NCI-H82 (cell line): ENCODE results near the gene MAGI2.
A peak's percentile ranks its signal among the peaks of the same experiment; 100 is the strongest.

Experiments used
- DNase-seq: peaks from one replicate; lab custom pipeline; 2025; lab: John Stamatoyannopoulos, UW

The MAGI2 gene

DNA sequence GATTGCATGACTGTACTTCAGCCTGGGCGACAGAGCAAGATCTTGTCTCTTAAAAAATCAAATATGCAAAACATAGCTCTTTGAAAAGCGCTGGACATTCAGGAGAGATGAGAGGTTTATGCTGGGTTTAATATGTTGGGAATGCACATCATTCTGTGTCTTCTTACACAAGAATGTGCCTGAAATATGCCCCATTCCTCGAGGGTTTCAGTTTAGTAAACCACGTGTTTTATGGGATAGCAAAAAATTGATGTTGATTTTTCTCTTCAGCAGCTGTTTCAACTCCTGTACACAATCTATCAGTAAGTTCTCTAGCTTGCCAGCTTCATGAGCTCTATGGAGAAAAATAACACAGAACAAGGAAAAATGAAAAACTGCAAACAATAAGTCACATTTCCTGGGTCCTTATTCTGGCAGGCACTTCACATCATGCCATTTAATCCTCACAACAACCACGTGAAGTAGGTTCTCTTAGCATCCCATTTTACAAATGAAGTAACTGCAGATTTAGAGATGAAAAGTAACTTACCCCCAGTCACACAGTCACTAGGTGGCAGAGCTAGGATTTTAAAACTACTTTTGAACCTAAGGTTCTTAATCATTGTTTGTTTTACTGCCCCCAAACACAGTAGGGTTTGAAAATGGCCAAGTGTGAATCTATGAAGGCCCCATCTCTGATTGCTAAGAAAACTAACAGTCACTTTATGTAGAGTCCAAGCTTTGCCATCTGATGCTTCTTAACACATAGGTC lies 1231.3 kb downstream of the MAGI2 start:
- no peak for DNase-seq

DNA sequence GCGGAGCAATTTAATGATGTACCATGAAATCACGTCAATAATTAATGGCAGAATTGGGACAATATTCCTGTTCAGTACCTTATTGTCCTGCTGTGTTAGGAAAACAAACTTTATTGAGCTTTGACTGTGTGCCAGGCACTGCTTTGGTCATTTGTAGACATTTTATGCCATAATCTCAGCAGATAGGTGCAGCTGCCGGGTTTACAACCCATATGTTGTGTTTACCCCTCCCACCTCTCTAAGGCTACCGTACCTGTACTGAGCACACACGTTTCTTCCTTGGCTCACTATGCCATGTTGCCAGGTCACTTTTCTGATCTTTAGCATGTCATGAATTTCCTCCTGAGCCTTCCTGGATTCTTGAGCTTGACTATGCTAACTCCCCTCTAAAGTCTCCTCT lies 1232.7 kb downstream of the MAGI2 start:
- DNase-seq = no peak

DNA sequence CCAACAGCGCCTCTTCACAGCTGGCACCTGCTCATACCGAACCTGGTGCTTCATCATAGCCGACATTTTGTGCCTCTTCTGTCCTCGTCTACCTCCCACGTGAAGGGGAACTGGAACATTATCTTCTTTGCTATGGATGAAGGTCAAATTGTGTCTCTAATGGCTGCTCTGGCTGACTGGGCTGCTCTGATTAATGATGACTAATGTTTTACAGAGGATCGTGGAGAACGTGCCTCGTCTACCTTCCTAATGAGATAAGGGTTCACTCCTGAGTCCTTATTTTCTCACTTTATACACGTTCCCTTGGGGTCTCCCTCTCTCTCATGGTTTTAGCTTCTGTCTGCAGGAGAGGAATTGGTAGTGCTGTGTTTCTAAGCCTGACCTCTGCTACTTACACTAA lies 1234.6 kb downstream of the MAGI2 start:
- peak; percentile 34 for DNase-seq

GRCh38 chr7:78218051-78218450 lies 1235.4 kb downstream of the MAGI2 start:
- DNase-seq = no peak

DNA sequence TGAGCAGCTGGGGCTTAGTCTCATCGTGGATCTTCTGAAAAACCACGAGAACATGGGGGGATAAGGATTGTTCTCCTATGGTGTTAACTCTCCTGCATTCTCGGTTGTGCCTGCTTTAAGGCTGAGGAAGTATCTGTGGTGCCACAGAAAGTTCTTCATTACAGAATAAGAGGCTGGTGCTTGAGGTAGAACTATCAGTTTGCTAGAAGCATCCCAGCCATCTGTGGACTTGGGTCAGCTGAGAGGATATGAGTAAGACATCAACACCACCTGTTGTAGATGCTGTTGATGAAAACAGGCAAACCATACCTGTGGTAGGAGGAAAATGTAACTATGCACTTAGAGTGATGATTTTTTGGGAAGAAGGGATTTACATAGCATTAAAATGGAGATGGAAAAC lies 1238.3 kb downstream of the MAGI2 start:
- no peak for DNase-seq

DNA sequence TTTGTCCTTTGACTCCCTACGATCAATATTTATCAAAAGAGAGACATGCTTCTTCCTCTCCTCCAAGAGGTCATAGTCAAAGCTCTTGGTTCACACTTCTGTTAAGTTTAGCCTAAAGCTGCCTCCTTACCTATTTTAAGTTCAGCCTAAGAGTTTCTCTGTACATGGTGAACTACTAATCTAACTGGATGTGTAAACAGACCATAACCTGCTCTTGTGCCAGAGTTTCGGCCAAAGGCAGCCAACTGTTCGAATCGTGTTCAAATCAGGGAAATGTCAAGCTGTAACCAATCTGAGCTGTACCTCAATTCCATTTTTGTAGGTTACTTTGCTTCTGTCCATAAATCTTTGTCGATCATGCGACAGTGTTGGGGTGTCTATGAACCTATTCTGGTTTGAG lies 1240.1 kb downstream of the MAGI2 start:
- DNase-seq = no peak

DNA sequence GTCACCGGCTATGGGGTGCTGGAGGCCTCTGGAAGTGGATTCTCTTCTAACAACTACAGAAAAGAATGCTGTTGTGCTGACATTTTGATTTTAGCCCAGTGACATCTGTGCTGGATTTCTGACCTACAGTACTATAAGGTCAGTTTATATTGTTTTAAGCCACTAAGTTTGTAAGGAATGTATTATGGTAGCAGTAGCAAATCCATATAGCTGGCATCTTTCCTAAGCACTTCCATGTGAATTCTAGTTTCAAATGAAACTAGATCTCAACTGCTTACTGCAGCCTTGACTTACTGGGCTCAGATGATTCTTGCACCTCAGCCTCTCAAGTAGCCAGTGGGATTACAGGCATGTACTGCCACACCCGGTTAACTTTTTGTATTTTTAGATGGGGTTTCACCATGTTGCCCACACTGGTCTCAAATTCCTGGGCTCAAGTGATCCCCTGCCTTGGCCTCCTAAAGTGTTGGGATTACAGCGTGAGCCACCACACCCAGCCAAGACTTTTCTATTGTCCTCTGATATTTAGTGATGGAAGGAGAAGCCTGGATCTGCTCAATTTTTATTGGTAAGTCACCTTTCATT lies 1240.9 kb downstream of the MAGI2 start:
- no peak for DNase-seq

DNA sequence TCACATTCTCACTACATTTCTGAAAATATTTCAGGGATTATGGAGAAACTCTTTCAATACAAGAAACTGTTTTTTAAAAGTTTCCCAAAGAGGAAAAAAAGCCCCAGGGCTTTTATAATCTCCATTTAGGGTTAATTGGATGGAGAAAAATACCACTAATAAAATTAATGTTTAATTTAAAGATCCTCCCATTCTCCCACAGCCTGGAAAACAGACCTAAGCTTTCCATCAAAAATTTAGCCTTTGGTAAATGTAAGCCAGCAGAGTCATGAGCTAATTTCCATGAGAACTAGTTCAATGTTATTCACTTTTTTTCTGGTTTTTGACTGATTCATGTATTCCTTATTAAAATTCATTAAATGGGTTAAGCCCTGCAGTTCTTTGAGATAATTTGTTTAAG lies 1246.2 kb downstream of the MAGI2 start:
- no peak for DNase-seq

GRCh38 chr7:78206769-78207168 lies 1246.7 kb downstream of the MAGI2 start:
- DNase-seq = no peak

- DNase-seq = no peak
Observed at GRCh38 chr7:78203042-78203720, 1250.3 kb downstream of the MAGI2 start.

DNA sequence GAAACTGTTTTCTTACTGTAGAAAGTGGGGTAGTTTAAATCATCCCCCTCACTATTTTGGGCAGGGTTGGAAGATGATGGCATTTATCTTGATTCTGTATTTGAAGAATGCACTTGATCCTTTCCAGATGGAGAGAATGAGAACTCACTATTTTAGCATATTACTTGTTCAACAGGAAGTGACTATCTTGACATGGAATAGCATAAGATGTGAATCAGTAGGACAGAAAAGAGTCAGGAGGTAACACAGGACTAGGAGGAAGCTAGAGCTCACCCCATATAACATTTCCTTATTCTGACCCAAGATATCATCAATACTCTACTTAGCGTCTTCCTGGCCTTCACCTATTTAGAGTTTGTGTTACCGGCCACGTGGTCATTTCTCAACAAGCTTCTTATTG lies 1254.7 kb downstream of the MAGI2 start:
- DNase-seq = no peak

- no peak for DNase-seq
Observed at GRCh38 chr7:78197447-78197846, 1256.0 kb downstream of the MAGI2 start.

- no peak for DNase-seq
Observed at GRCh38 chr7:78195281-78195680, 1258.2 kb downstream of the MAGI2 start.

GRCh38 chr7:78194611-78195010 lies 1258.9 kb downstream of the MAGI2 start:
- no peak for DNase-seq

- DNase-seq = no peak
Observed at GRCh38 chr7:78191475-78192079, 1261.9 kb downstream of the MAGI2 start.

- no peak for DNase-seq
Observed at GRCh38 chr7:78189762-78190161, 1263.7 kb downstream of the MAGI2 start.

- no peak for DNase-seq
Observed at GRCh38 chr7:78185149-78185745, 1268.2 kb downstream of the MAGI2 start.

GRCh38 chr7:78184299-78184698 lies 1269.2 kb downstream of the MAGI2 start:
- DNase-seq = no peak

GRCh38 chr7:78179827-78180477 lies 1273.5 kb downstream of the MAGI2 start:
- no peak for DNase-seq

DNA sequence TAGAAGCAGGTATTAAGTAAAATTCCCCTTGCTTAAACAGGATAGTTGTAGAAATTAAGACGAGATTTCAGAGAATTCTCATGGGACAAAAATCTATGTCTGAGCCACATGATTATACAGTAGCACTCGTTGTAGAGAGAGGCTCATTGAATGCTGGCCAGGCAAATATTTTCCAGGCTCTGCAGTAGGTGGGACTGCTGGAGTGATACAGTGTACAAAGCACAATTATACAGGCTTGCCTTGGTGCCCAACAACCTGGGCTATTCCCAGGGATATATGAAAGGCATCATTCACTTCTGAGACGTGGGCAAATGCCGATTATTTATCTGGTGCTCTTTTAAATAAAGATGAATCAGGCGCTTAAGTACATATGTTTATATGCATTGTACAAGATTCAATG lies 1274.3 kb downstream of the MAGI2 start:
- no peak for DNase-seq

GRCh38 chr7:78178319-78178718 lies 1275.1 kb downstream of the MAGI2 start:
- DNase-seq = no peak

DNA sequence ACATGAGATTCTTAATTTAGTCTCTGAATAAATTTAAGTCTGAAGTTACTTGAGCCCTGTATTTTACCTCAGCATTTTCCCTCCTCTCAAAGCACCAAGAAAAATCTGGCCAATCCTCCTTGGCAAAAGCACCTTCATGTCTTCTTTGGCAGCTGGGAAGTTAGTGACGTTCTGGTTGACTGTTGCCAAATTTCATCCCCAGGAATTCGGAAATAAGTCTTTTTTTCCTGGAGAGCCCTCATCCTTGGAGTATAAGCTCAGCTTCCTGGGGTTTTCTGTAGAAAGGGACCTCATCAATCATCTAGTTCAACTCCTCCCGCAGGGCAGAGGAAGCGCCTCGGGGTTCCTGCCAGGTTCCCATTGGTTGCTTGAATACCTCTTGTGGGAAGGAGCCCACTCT lies 1277.3 kb downstream of the MAGI2 start:
- no peak for DNase-seq
